IPS-NIHi7 (cell line): ENCODE data around the gene ELK1.
"Not testable (repeated sequence)": the region's sequence is repeated elsewhere in the genome, so short reads cannot be mapped to it uniquely, and the experiment has no call there.

Source experiments
- DNase-seq: peaks from one replicate; pipeline ENCODE4 v3.0.0; 2012; ENCODE audit warnings: mixed read lengths; ENCODE audit errors: extremely low spot score

Gene ELK1

DNA sequence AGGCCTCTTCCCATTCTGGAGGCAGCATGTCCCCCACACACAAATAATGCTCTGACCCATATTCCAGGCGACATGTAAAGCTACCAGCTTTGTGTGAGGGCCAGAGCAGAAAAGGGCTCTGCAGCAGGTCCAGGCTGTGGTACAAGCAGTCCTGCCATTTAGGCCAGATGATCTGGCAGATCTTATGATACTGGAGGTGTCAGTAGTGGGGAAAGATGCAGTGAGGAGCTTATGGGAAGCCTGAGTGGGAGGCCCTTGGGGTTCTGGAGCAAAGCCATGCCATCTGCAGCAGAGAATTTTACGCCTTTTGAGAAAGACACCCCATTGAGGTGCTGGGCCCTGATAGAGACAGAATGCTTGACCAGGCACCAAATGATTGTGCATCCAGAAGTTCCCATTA lies 38.4 kb downstream of the ELK1 start:
- no peak for DNase-seq

GRCh38 chrX:47611489-47611888 lies 38.9 kb downstream of the ELK1 start:
- DNase-seq: no peak

- DNase-seq: no peak
Observed at GRCh38 chrX:47610511-47610910, 39.9 kb downstream of the ELK1 start.

DNA sequence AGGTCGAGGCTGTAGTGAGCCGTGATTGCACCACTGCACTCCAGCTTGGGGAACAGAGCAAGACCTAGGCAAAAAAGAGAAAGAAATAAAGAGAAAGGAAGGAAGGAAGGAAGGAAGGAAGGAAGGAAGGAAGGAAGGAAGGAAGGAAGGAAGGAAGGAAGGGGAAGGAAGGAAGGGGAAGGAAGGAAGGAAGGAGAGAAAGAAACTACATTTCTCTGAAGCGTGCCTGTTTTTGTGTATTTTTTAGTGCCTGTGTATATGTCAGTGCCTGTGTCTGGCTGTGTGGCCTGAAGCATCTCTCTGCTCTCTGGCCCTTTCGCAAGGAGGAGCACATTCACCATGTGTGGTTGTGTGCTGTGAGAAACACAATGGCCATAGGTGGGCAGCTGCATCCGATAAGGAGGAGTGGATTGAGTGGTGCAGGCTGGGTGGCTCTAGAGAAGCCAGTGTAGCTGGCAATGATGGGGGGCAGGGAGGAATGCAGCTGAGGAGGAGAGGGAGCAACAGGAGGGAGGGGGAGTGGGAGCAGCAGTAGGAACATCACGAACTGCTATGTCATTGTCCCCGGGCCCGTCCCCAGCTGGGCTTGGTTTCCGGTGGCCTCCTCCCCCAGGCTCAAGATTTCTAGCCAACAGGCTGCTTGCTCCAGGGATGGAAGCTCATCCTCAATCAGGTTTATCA lies 42.1 kb downstream of the ELK1 start:
- peak; percentile 56 for DNase-seq

DNA sequence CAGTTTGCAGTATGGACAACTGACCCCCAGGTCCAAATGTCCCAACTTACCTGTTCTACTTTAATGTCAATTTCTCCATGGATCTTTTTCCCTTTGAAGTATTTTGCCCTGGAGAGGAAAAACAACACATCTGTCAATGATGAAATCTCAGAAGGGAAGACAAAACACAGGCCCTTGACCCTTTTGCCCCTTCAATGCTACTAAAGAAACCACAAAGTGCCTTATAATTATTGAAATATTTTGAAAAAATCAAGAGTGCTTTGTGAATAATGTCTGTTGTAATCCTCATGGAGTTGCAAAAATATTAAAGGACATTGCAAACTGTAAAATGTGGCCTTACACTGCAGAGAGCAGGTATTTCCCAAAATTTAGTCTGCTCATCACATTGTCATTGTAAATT lies 43.3 kb downstream of the ELK1 start:
- no peak for DNase-seq

DNA sequence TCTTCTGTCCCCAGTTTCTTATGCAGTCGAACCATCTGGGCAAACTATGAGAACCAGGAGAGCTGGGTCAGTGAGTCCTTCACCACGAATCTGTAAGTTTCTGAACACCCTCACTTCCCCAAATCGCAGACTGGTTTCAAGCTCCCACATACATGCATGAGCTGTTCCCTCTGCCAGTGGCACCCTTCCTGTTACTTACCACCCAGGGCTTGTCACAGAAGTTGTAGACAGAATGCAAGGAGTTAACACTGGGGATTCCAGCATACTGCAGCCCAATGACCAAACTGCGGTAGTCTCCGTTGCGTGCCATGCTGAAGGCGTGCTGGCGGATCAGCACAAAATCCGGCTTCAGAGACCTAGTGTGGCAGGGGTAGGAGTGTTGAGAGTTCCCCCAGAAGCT lies 45.3 kb downstream of the ELK1 start:
- no peak for DNase-seq

- DNase-seq: not testable (repeated sequence)
Observed at GRCh38 chrX:47603125-47603524, 47.2 kb downstream of the ELK1 start.

- DNase-seq: no peak
Observed at GRCh38 chrX:47597222-47597621, 53.1 kb downstream of the ELK1 start.

DNA sequence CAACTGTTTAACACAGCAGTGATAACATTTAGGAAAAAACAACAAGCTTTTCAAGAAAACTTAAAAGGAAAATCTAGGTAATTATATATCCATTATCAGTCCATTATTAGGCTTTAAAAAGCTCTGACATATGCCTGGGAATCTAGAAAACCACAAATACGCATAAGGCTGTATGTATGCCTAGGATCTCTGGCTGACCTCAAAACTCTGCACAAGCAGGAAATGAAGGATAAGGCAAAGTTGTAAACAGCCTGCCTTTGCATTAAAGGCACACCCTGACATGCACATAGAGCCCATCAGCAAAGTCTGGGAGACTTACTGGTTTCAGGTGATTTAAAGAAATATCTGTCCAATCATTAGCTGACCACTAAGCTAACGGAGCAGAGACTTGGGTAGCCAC lies 54.1 kb downstream of the ELK1 start:
- DNase-seq: no peak

DNA sequence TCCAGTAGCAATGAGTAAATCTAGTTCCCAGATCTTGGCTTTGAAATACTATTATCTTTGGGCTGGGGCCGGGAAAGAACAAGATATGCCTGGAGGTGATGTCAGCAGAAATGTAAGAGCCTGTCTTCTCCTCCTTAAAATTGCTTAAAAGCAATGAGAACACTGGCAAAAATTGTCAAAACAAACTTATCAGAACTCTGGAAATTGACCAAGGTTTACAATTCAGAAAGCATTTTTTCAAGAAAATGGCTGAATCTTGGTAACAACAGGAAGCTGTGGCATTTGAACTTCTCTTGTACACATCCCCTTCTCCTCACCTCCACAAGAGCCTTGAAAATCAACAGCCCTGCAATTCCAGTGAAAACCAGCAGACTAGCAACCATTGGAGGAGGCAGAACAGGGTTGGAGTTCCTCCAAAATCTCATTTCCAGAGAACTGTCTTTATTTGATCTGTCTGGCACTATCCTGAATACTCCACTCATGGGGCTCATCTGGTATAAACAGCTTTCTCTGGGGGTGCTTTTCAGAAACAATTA lies 54.6 kb downstream of the ELK1 start:
- DNase-seq: no peak

DNA sequence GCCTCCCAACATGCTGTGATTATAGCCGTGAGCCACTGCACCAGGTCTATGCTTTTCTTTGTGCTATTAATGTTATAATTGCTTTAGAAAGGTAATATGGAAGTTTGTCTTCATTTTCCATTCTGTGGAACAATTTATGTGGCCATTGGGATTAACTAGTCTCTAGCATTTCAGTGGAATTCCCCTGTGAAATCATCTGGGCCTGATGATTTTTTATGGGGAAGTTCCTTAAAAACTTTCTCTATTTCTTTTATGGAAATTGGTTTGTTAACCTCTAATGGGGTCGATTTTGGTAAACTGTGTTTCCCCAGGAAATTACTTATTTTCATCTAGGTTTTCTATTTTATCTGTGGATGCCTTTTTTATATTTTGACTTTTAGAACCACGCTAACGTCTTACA lies 56.8 kb downstream of the ELK1 start:
- DNase-seq: no peak

DNA sequence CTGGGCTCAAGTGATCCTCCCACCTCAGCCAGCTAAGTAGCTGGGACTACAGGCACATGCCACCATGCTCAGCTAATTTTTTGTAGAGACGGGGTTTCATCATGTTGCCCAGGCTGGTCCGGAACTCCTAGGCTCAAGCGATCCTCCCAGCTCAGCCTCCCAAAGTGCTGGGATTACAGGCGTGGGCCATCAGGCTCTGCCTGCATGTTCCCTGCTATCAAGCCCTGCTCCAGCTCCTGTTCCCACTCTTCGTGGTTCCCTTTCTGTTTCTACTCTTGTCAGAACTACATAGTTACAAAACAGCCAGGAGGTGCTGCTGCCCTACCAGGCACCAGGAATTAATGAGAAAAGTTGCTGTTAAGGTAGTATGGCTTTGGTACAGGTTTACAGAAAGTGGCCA lies 59.4 kb downstream of the ELK1 start:
- DNase-seq: no peak

- no peak for DNase-seq
Observed at GRCh38 chrX:47587906-47588735, 62.2 kb downstream of the ELK1 start.

DNA sequence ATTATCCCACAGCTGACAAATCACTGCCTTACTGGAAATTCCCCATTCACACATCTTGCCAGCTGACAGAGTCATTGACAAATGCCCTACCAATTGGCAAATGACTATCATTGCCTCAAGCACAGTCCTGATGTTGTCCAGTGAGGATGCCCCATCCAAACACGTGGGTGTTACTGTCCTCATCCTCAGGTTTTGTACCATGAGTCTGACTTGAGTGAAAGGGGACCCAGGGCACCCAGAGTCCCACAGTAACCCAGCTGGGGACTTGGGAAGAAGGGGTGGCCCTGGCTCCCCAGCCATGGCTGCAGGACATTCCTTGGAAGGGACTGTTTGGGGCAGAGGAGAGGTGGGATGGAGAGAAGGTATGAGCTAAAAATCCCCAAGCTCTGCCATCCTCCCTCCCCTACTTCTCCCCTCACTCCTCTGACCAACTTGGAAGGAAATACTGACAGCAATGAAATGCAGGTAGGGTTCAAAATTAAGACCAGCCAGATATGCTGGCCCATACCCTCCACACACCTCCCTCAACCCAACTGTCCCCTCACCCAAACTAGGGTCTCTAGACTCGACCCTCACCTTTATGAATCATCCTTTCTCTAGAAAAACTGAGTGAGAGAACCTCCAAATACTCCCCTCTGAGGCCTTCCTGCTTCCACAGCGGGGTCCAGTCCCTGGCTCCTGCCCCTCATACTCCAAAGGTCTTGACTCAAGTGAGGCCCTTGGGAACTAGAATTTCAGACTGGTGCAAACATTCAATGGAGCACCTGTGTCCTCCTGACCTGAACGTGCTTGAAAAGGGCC lies 63.1 kb downstream of the ELK1 start:
- no peak for DNase-seq

GRCh38 chrX:47586043-47586787 lies 64.1 kb downstream of the ELK1 start:
- DNase-seq: no peak
